HG03045 (cell line): Measurements from ENCODE around the gene DYNC1LI2.
A peak's percentile ranks its signal among the peaks of the same experiment; 100 is the strongest.
"Not testable (repeated sequence)": the region's sequence is repeated elsewhere in the genome, so short reads cannot be mapped to it uniquely, and the experiment has no call there.

ENCODE experiments used
- ATAC-seq: cut with Tn5 transposase; IDR thresholded peaks from one replicate; pipeline ENCODE4 v1.9.1; 2021; ENCODE audit warnings: mild to moderate bottlenecking, moderate library complexity; ENCODE audit not compliant: unreplicated experiment

The DYNC1LI2 gene

DNA sequence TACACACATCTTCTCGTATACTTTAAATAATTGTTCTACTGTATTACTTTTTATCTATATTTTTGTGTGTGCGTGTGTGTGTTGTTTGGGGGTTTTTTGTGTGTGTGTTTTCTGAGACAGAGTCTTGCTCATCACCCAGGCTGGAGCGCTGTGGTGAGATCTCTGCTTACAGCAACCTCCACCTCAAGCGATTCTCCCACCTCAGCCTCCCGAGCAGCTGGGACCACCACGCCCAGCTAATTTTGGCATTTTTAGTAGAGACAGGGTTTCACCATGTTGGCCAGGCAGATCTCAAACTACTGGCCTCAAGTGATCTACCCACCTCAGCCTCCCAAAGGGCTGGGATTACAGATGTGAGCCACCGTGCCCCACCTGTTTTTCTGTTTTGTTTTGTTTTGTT lies 53.4 kb downstream of the DYNC1LI2 start:
- ATAC-seq, result no peak

GRCh38 chr16:66696669-66697630 lies 54.5 kb downstream of the DYNC1LI2 start, which contains the start of gene CMTM4:
CMTM4 (minus strand) TSS chr16:66696743; CDS start chr16:66696525, 218 bp downstream.
- ATAC-seq, result peak; percentile 88

DNA sequence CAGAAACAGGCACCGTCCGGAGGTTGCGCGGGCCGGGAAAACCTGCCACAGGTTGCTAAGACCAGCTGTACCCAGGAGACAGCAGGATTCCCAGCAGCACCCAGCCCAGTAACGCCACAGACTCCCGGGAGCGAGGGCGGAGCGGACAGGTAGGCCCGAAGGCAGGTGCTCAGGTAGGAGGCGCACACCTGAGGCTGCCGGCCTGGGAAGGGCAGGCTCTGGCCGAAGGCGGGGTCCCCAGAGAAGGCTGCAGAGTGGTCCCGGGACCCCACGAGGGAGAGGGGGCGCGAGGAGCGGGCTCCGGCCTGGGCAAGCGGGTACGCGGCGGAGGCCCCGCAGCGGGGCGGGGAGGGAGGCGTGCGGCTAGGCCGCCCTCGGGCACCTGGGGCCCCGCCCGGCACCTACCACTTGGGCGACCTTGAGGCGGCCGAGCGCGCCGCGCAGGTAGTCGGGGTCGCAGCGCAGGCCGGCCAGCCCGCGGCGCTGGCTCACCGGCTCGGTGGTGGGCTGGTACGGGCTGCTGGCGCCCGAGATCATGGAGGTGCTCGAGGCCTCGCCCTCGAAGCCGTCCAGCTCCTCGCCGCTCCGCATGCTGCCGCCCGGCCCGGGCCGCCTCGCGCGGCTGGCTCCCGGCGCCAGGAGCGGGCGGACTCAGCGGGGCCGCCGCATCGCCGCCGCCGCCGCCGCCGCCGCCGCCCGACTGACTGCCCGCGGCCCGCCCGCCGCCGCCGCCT lies 55.3 kb downstream of the DYNC1LI2 start:
- peak; percentile 47 for ATAC-seq

DNA sequence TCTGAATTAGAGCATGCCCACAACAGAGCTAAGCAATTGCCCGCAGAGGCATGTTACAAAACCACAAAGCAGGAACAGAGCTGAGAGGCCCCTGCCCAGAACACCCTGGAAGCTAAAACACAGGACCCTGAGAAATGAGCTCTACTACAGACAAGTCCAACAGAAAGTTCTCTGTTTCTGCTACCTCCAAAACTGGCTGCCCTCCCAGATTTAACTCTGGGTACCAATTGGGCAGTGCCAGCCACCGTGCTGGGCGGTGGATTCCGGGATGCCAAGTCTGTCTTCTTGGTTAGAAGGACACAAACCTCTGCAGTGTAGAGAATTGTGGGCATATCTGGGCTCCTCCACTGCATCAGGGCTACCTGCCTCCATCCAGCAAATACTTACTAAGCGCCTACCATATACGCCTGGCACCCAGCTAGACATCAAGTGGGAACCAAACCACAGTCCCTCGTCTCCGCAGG lies 55.9 kb downstream of the DYNC1LI2 start:
- no peak for ATAC-seq

DNA sequence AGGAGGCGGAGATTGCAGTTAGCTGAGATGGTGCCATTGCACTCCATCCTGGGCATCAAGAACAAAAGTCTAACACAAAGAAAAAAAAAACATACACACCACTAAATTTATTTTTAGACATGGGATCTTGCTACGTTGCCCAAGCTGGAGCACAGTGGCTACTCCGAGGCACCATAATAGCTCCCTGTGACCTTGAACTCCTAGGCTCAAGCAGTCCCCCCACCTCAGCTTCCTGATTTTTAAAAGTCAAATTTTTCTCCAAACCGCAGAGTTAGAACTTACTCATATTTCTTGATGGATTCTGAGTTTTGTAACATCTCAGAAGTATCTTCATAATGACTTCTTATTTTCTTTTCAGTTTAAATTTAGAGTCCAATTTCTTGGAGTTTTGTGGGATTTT lies 58.3 kb downstream of the DYNC1LI2 start:
- no peak for ATAC-seq

DNA sequence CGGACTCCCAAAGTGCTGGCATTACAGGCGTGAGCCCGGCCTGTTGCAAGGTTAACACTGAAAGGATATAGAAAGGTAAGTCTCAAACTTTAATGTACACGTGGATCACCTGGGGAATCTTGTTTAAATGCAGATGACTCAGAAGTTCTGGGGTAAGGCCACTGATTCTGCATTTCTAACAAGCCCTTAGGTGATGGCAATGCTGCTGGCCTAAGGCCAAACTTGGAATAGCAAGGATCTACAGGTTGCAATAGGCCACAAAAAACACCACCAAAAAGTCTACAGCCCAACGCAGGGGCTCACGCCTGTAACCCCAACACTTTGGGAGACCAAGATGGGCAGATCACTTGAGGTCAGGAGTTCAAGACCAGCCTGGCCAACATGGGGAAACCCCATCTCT lies 59.1 kb downstream of the DYNC1LI2 start:
- ATAC-seq, result no peak

- no peak for ATAC-seq
Observed at GRCh38 chr16:66691234-66691633, 60.2 kb downstream of the DYNC1LI2 start.

DNA sequence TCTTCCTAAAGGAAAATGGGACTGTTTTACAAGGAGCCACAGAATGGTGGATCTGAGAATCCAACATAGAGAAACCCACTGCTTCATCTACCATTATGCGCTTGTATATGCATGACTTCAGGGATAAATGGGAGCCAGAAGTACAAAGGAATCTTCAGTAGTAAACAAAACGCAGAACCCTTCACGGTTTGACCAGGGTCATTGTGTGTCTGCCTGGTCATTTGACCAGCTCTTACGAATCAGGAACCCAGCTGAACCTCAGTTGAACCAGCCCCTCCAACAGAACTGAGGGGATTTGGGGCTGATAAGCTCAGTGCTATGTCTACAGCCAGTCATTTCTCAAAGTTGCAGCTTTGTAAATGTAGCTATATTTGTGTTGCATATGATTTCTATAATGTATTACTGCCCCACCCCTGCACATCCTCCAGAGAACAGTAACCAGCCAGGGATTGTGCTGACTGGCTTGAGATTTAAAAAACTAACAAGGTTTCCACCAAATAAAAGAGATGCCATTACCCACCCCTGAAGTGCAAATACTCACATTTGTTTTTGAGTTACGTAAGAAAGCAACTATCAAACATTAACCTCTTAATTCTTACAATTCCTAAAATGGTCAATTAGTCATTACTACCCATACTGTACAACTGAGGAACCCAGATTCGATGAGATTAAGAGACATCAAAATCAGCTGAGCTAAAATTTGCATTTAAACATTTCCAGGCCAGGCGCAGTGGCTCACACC lies 61.1 kb downstream of the DYNC1LI2 start:
- ATAC-seq, result no peak

GRCh38 chr16:66689282-66689681 lies 62.1 kb downstream of the DYNC1LI2 start:
- no peak for ATAC-seq

GRCh38 chr16:66687906-66688625 lies 63.3 kb downstream of the DYNC1LI2 start:
- ATAC-seq, result no peak

- not testable (repeated sequence) for ATAC-seq
Observed at GRCh38 chr16:66685501-66686115, 65.8 kb downstream of the DYNC1LI2 start.

GRCh38 chr16:66682271-66682670 lies 69.1 kb downstream of the DYNC1LI2 start:
- ATAC-seq, result no peak

- ATAC-seq, result no peak
Observed at GRCh38 chr16:66681676-66682075, 69.7 kb downstream of the DYNC1LI2 start.

DNA sequence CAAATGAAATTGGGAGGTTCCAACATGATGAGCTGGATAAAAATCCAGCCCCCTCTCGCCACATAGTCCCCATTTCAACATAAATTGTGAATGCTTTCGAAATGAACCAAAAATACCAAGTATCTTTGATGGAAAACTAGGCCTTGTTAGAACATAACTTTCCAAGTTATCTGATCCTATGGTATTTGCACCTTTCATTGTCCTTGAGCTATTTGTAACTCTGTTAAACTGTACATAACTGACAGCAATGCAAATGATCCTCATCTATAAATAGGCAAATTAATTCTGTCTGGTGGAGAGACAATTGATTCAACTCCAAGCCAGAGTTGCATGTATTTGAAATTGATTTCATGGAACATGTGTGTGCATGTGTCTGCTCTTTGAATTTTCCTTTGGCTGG lies 73.1 kb downstream of the DYNC1LI2 start:
- ATAC-seq, result no peak

DNA sequence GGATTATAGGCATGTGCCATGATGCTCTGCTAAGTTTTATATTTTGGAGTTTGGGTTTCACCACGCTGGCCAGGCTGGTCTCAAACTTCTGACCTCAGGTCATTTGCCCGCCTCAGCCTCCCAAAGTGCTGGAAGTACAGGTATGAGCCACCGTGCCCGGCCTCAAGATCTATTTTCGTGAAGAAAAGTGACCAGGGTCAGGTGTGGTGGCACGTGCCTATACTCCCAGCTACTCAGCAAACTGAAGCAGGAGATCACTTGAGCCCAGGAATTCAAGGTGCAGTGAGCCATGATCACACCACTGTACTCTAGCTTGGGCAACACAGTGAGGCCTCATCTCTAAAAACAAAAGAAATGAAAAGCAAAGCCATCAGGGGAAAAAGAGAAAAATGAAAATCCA lies 73.6 kb downstream of the DYNC1LI2 start:
- ATAC-seq, result no peak

DNA sequence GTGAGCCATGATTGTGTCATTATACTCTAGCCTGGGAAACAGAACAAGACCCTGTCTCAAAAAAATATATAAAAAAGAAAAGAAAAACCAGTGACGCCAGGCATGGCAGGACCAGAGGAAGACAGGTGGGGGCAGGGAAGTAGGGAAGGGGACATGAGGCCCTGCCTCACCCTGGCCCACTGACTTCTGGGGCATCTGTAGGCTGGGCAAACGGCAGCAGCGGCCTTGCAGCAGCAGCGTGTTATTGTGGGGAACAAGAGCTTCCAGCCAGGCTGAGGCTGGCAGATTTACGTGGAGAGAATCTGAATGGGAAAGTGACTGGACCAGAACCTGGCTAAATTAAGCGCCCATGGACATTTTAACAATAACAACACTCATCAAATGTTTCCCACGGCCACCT lies 74.2 kb downstream of the DYNC1LI2 start:
- ATAC-seq, result no peak

GRCh38 chr16:66676599-66676998 lies 74.8 kb downstream of the DYNC1LI2 start:
- ATAC-seq, result no peak

- no peak for ATAC-seq
Observed at GRCh38 chr16:66673691-66674090, 77.7 kb downstream of the DYNC1LI2 start.
